HepG2 (cell line): Measurements from ENCODE around the gene MRPL10. TPM values are rescaled to one million over a fixed set of nuclear protein-coding genes. Genes with fewer than 3 reads are reported as not detected.

Experiments
- ATAC-seq: fragments of 200-7000 bp; cut with Tn5 transposase; 3 replicates; pipeline ENCODE4 v1.9.1; 2020; ENCODE audit warnings: mild to moderate bottlenecking, moderate library complexity
- BruUV-seq: library from RNA; stranded (reverse); fragments of 400-500 nt; replicated peaks from 2 replicates; lab custom pipeline; 2021; lab: Mats Ljungman, UMichigan
- CTCF ChIA-PET: fragments of 300-600 bp; formaldehyde crosslinking; extraction: SDS; loops from one replicate; lab custom pipeline; 2021; ENCODE audit warnings: low total read pairs, inconsistent platforms, low intra/inter-chr PET ratio; lab: Yijun Ruan, JAX
- POLR2A ChIA-PET: fragments of 350-600 bp; sonication (Branson Sonifier 250); formaldehyde crosslinking; loops from one replicate; lab custom pipeline; 2020; ENCODE audit warnings: antibody characterized with exemption, inconsistent platforms; lab: Yijun Ruan, JAX
- DNase-seq: peaks from one replicate; pipeline ENCODE4 v3.0.0-alpha.2; 2015; ENCODE audit warnings: low spot score
- FAIRE-seq: peaks from 3 replicates; lab custom pipeline; 2011; peaks lifted over from hg19 to GRCh38; lab: Jason Lieb, UNC
- H2AFZ ChIP-seq: one replicate; pipeline ENCODE4 v1.6.1; 2011; ENCODE audit warnings: low read length, inconsistent platforms
- H3K27ac ChIP-seq: fragments of 300-600 bp; 3 replicates; pipeline ENCODE4 v1.8.0; 2011; ENCODE audit warnings: mixed run types, mild to moderate bottlenecking, mixed read lengths, low read length, inconsistent platforms; ENCODE audit not compliant: insufficient read depth; ENCODE audit errors: extremely low read length
- H3K27me3 ChIP-seq, 2 experiments: fragments of 200-600 bp in 1 of 2; 2 replicates in 1 of 2; 3 replicates in 1 of 2; pipeline versions ENCODE4 v1.6.0 to v1.8.0; 2011; ENCODE audit warnings: low read length in 2 of 2, mild to moderate bottlenecking in 2 of 2, moderate library complexity in 2 of 2, inconsistent platforms in 1 of 2; ENCODE audit not compliant: insufficient read depth in 2 of 2, control insufficient read depth in 1 of 2
- H3K36me3 ChIP-seq, 2 experiments: fragments of 200-600 bp in 1 of 2; replicated peaks in 1 of 2; 2 replicates in 1 of 2; 3 replicates in 1 of 2; pipeline versions ENCODE4 v1.5.1 to v1.8.0; 2011; ENCODE audit warnings: low read length in 2 of 2, inconsistent platforms in 1 of 2; ENCODE audit not compliant: insufficient read depth in 2 of 2, control insufficient read depth in 1 of 2
- H3K4me1 ChIP-seq: 2 replicates; pipeline ENCODE4 v1.5.1; 2012; ENCODE audit warnings: low read length, inconsistent platforms; ENCODE audit not compliant: insufficient read depth
- H3K4me2 ChIP-seq: 2 replicates; pipeline ENCODE4 v1.6.0; 2011; ENCODE audit warnings: low read depth, low read length, inconsistent platforms
- H3K4me3 ChIP-seq, 3 experiments: fragments of 200-600 bp in 1 of 3; sonication (generic), shearing (Covaris generic) in 1 of 3; replicated peaks in 1 of 3; 2 replicates each; pipeline ENCODE4 v1.5.1; 2011 to 2016; ENCODE audit warnings: low read length in 3 of 3, inconsistent platforms in 2 of 3, low read depth in 2 of 3, mild to moderate bottlenecking in 2 of 3, control low read depth in 1 of 3, mixed read lengths in 1 of 3; ENCODE audit not compliant: insufficient read depth in 1 of 3
- H3K79me2 ChIP-seq: one replicate; pipeline ENCODE4 v1.6.1; 2011; ENCODE audit warnings: low read length, inconsistent platforms; ENCODE audit not compliant: insufficient read depth
- H3K9ac ChIP-seq: 2 replicates; pipeline ENCODE4 v1.6.0; 2011; ENCODE audit warnings: mild to moderate bottlenecking, low read depth, low read length, inconsistent platforms; ENCODE audit not compliant: insufficient read depth
- H3K9me3 ChIP-seq: 2 replicates; pipeline ENCODE4 v1.5.1; 2012; ENCODE audit warnings: mild to moderate bottlenecking, low read length
- H4K20me1 ChIP-seq: 2 replicates; pipeline ENCODE4 v1.6.0; 2011; ENCODE audit warnings: inconsistent platforms, mild to moderate bottlenecking, low read length, moderate library complexity; ENCODE audit not compliant: insufficient read depth
- KLF12 ChIP-seq: sonication (generic); formaldehyde crosslinking; IDR thresholded peaks from 2 replicates; pipeline ENCODE4 v1.4.0; 2020; ENCODE audit warnings: missing genetic modification reagents, borderline replicate concordance
- MED13 ChIP-seq: sonication (generic); formaldehyde crosslinking; IDR thresholded peaks from 2 replicates; pipeline ENCODE4 v1.5.0; 2020; ENCODE audit warnings: missing genetic modification reagents
- SRSF1 ChIP-seq: fragments of 200-400 bp; formaldehyde crosslinking; optimal IDR thresholded peaks from 2 replicates; pipeline ENCODE3; 2017; ENCODE audit warnings: mild to moderate bottlenecking, low read depth, low read length, moderate library complexity
- TOPORS ChIP-seq: sonication (generic); formaldehyde crosslinking; IDR thresholded peaks from 2 replicates; pipeline ENCODE4 v1.8.0; 2023; ENCODE audit warnings: mild to moderate bottlenecking, missing genetic modification reagents
- UBTF ChIP-seq: sonication (generic); formaldehyde crosslinking; IDR thresholded peaks from 2 replicates; pipeline ENCODE4 v1.4.0; 2020; ENCODE audit warnings: mild to moderate bottlenecking, missing genetic modification reagents
- ZNF720 ChIP-seq: sonication (generic); formaldehyde crosslinking; IDR thresholded peaks from 2 replicates; pipeline ENCODE4 v1.4.0; 2020; ENCODE audit warnings: missing genetic modification reagents
- ZNF782 ChIP-seq: sonication (generic); formaldehyde crosslinking; IDR thresholded peaks from 2 replicates; pipeline ENCODE4 v1.4.0; 2020; ENCODE audit warnings: missing genetic modification reagents, mild to moderate bottlenecking, borderline replicate concordance
- ZXDC ChIP-seq: sonication (generic); formaldehyde crosslinking; IDR thresholded peaks from 2 replicates; pipeline ENCODE4 v1.5.0; 2020; ENCODE audit warnings: mild to moderate bottlenecking, missing genetic modification reagents
- ZZZ3 ChIP-seq: sonication (generic); formaldehyde crosslinking; IDR thresholded peaks from 2 replicates; pipeline ENCODE4 v1.4.0; 2020; ENCODE audit warnings: missing genetic modification reagents, mild to moderate bottlenecking, borderline replicate concordance
- WGBS: methylation state at CpG from one replicate; pipeline ENCODE4 v1.1.6; 2017; ENCODE audit warnings: low lambda C conversion rate; 5-methylcytosine and 5-hydroxymethylcytosine counted together
- in situ Hi-C: cut with HindIII; loops from 2 replicates; pipeline ENCODE4 v1.10.0; 2017; ENCODE audit warnings: low pct_unique_long_range_greater_than_20kb; ENCODE audit not compliant: extremely low pct_ligation_motif_present
- intact Hi-C: fragments of 100-400 bp; cut with micrococcal nuclease; formaldehyde crosslinking; loops from one replicate; pipeline ENCODE4 v1.10.0; 2022; ENCODE audit not compliant: unreplicated experiment
- polyA plus RNA-seq, 8 experiments: library from polyadenylated mRNA; depleted of rRNA in 3 of 8; stranded (reverse) in 7 of 8; unstranded in 1 of 8; fragments of >200 nt; fragmentation: Illumina TruSeq in 4 of 8; extraction: Trizol in 4 of 8; gene quantifications; 2 replicates each; pipeline versions ENCODE4 v1.2.1 to v1.2.3, GENCODE V29; 2011 to 2016; ENCODE audit warnings: low read depth in 4 of 8, missing spikeins in 1 of 8, mixed read lengths in 1 of 8; ENCODE audit not compliant: insufficient read depth in 1 of 8
- total RNA-seq, 5 experiments: library from RNA; depleted of rRNA; stranded (reverse); fragments of >200 nt; fragmentation: Illumina TruSeq; extraction: Trizol; gene quantifications; 2 replicates each; pipeline ENCODE4 v1.2.3, GENCODE V29; 2016; ENCODE audit warnings: low read depth in 1 of 5

Gene MRPL10
- total and polyA plus RNA-seq, 2 of the 13 experiments (the other 11 are each of a cell fraction or from before 2014, with no cell fraction given) = 56.7 to 149 TPM

- no peak overlapping the region for H3K9ac ChIP-seq
- peaks cover 5 to 32% of the 10 kb centered on the region in 2 experiments for H3K27me3 ChIP-seq
- POLR2A ChIA-PET = no interaction called here
- no peaks in the 10 kb centered on the region for H3K79me2 ChIP-seq
- no peak for ATAC-seq
- FAIRE-seq = no peak
- no peak overlapping the region for H2AFZ ChIP-seq
- no peaks in the 10 kb centered on the region for H3K36me3 ChIP-seq
- BruUV-seq = no TSS peak
- in situ Hi-C loops = no loop called here
- H3K4me2 ChIP-seq = no peak overlapping the region
- TF ChIP-seq ZNF720 (CRISPR knock-in tag) (no peak), ZXDC (CRISPR knock-in tag) (no peak), MED13 (no peak), SRSF1 (no peak), KLF12 (CRISPR knock-in tag) (no peak), ZNF782 (CRISPR knock-in tag) (no peak), TOPORS (CRISPR knock-in tag) (no peak), UBTF (CRISPR knock-in tag) (no peak), ZZZ3 (CRISPR knock-in tag) (no peak)
- TF ChIP-seq, all 625 proteins: peak for 0
- H3K4me1 ChIP-seq = no peaks in the 10 kb centered on the region
- intact Hi-C loops = no loop called here
- no peak overlapping the region for H3K27ac ChIP-seq
- H4K20me1 ChIP-seq = no peaks in the 10 kb centered on the region
- 22% methylated on average over 2 of the region's 2 CpGs for WGBS
- no peak for DNase-seq
- H3K4me3 ChIP-seq = no peak overlapping the region
- H3K9me3 ChIP-seq = no peaks in the 10 kb centered on the region
- CTCF ChIA-PET = no interaction called here
These were observed 37.8 kb upstream of the MRPL10 start for GRCh38 chr17:47869114-47869513.
